GM12892 (cell line): Measurements from ENCODE around the gene ACER1.
A peak's percentile ranks its signal among the peaks of the same experiment; 100 is the strongest.
"Not testable (repeated sequence)": the region's sequence is repeated elsewhere in the genome, so short reads cannot be mapped to it uniquely, and the experiment has no call there.

ENCODE experiments used
- DNase-seq: peaks from one replicate; pipeline ENCODE4 v3.0.0; 2011; ENCODE audit not compliant: insufficient read length
- FAIRE-seq: peaks from 2 replicates; lab custom pipeline; 2011; peaks lifted over from hg19 to GRCh38; lab: Jason Lieb, UNC
- POLR2A ChIP-seq: IDR thresholded peaks from 2 replicates; pipeline ENCODE4 v1.6.1; 2011; ENCODE audit warnings: low read depth, low read length, control low read depth
- POLR2AphosphoS5 ChIP-seq: IDR thresholded peaks from 2 replicates; pipeline ENCODE4 v1.6.1; 2011; ENCODE audit warnings: low read depth, low read length, control low read depth
- TAF1 ChIP-seq: IDR thresholded peaks from 2 replicates; pipeline ENCODE4 v1.6.1; 2011; ENCODE audit warnings: low read depth, mild to moderate bottlenecking, control low read depth, low read length, borderline replicate concordance

Gene ACER1

DNA sequence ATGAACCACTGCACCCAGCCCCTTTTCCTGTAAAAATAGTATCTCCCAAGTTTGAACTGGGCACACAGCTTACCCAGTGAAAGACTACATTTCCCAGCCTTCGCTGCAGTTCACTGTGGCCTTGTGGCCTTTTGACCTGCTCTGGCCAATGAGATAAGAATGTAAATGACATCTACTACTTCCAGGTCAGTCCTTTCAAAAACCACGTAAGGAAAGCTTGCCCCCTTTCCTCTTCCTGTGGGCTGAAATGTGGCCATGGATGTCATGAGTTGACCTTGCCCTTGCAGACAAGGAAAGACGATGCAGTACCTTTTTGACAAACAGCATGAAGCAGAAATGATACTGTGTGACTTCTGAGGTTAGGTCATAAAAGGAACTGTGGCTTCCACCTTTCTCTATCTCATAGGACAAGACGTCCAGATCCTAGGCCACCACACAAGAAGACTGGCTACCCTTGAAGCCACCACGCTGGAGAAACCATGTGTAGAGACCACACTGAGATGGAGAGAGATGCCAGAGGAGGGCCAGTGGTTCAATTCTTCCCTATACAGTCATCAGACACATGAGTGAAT, 19.9 kb downstream of the ACER1 start:
- TF ChIP-seq POLR2AphosphoS5, result no peak
- TF ChIP-seq TAF1, result no peak
- DNase-seq (no peak), FAIRE-seq (no peak)

DNA sequence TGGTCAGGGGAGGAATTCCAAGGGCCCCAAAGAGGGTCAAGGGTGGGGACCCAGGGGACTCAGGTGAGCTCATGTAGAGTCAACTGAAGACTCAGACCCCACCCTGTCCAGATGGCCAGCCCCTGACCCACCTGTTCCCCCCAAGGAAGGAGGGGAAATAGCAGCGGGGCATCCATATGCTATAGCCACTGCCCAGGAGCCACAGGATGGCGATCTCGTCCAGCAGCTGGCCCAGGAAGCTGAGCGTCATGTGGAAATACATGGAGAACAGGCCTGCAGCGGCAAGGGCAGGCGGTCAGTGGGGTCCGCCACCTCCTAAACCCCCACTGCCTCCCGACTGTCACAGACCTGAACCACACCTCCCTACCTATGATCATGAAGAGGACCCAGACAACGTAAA, 21.4 kb downstream of the ACER1 start:
- FAIRE-seq, result no peak
- TF ChIP-seq POLR2A, result no peak
- no peak for TF ChIP-seq POLR2AphosphoS5
- no peak for TF ChIP-seq TAF1
- no peak for DNase-seq

DNA sequence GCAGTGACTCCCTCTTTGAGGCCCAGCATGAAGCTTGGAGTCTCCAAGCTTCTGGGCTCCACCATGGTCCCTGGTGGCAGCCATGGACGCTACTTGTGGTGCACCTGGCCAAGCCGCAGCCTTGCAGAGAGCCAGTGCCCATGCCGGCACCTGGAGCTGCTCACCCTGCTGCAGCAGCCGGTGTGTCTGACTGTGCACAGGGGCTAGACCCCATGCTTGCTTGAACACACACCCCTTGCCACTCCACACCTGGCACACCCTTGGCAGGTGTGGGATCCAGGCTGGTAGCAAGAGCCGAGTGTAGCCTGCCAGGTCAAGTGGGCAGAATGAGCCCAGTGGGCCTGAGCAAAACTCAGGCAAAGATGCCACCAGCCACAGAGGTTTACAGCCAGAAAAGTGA, 35.0 kb downstream of the ACER1 start:
- TF ChIP-seq POLR2A, result no peak
- no peak for TF ChIP-seq POLR2AphosphoS5
- no peak for TF ChIP-seq TAF1
- FAIRE-seq (no peak), DNase-seq (no peak)

DNA sequence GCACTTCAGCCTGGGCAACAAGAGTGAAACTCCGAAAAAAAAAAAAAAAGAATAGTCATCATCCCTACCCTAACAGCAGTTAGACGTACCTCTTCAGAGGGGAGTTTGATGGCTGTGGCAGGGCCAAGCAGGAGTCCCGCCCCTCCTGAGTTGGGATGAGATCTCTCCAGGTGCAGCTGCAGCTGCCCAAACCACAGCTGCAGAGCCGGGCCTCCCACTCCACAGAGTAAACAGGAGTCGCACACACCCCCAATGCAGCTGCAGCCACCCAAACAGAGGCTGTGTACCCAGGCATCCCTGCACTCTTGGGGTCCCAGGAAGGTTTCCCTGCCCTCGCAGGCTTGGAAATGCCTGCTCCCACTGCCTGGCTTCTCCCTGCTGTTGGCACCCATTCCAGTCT, 36.2 kb downstream of the ACER1 start:
- DNase-seq, result no peak
- TF ChIP-seq POLR2AphosphoS5 (no peak), TAF1 (no peak), POLR2A (no peak)

DNA sequence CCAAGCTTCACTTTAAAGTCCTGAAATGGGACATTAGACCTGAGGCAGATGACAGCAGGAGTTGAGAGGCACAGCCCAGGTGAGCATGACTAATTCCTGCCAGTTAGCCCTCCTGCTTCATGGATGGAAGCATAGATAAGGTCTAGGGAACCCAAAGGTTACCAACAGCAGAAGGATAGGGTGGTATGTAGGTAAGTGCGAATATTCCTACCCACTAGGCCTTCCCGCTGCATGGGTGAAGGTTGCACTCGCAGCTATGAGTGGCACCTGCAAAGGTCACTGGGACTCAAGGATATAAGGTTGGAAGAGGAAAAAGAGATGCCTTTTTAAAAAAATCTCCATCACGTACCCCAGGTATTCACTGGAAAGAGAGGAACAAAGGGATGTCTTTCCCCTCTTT, 41.4 kb downstream of the ACER1 start:
- no peak for DNase-seq
- TF ChIP-seq POLR2A (no peak), POLR2AphosphoS5 (no peak), TAF1 (no peak)
- FAIRE-seq, result no peak

More for the DNA sequence above, 36.2 kb downstream of the ACER1 start:
- no peak for FAIRE-seq

DNA sequence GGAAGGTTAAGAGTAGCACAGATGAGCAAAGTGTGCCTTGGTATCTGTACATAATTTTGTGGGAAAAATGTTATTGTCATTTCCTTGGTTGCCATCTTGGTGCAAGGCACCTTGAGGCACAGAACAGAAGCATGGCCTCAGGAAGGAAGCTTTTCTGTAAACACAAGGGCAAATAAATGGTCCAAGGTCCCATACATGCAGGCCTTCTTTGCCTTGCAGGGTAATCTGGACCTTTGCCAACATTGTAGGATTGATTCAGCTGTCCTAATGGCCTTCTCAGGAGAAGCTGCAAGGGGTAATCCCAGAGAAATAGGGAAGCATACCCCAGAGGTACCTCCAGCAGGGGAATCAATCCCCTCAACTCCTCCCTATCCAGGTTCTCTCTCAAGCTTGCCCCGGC, 44.7 kb downstream of the ACER1 start:
- no peak for DNase-seq
- no peak for FAIRE-seq
- no peak for TF ChIP-seq TAF1
- no peak for TF ChIP-seq POLR2A
- TF ChIP-seq POLR2AphosphoS5, result no peak

DNA sequence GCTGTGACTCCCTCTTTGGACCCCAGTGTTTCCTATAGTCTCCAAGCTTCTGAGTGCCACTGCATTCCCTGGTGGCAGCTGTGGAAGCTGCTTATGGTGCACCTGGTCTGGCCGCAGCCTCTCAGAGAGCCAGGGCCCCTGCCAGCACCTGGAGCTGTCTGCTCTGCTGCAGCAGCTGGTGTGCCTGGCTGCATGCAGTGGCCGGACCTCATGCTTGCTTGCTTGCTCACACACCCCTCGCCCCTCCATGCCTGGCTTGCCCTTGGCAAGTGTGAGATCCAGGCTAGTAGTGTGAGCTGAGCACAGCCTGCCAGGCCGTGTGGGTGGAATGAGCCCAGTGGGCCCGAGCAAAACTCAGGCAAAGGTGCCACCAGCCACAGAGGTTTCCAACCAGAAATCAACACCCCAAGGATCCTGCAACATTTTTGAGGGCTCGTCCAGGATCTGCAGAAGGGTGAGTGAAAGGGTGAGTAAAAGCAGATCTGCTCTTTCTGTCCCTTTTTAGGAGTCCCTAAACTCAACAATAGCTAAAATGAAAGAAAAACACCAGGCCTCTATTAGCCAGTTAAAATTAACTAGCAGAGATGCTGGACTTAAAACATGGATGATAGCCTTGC, 46.0 kb downstream of the ACER1 start:
- no peak for DNase-seq
- TF ChIP-seq POLR2A (no peak), POLR2AphosphoS5 (no peak), TAF1 (no peak)
- FAIRE-seq, result no peak

DNA sequence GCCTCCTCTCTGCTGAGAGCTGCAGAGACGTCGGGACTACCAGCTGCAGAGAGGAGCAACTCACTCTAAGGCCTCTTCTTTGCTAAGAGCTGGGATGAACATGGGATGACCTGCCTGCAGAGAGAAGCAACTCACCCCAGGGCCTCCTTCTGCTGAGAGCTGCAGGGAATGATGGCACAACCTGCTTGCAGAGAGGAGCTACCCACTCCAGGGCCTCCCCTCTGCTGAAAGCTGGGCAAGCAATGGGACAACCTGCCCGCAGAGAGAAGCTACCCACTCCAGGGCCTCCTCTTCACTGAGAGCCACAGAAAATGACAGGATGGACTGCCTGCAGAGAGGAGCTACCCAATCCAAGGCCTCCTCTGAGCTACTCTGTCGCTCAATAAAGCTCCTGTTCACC, 46.7 kb downstream of the ACER1 start:
- DNase-seq (no peak), FAIRE-seq (no peak)
- no peak for TF ChIP-seq POLR2A
- TF ChIP-seq TAF1, result no peak
- no peak for TF ChIP-seq POLR2AphosphoS5

DNA sequence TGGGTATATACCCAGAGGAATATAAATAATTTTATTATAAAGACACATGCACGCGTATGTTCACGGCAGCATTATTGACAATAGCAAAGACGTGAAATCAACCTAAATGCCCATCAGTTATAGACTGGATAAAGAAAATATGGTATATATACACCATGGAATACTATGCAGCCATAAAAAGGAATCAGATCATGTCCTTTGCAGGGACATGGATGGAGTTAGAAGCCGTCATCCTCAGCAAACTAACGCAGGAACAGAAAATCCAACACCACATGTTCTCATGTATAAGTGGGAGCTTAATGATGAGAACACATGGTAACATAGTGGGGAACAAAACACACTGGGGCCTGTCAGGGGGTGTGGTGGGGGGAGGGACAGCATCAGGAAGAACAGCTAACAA, 51.0 kb downstream of the ACER1 start:
- DNase-seq, FAIRE-seq: not testable (repeated sequence)

DNA sequence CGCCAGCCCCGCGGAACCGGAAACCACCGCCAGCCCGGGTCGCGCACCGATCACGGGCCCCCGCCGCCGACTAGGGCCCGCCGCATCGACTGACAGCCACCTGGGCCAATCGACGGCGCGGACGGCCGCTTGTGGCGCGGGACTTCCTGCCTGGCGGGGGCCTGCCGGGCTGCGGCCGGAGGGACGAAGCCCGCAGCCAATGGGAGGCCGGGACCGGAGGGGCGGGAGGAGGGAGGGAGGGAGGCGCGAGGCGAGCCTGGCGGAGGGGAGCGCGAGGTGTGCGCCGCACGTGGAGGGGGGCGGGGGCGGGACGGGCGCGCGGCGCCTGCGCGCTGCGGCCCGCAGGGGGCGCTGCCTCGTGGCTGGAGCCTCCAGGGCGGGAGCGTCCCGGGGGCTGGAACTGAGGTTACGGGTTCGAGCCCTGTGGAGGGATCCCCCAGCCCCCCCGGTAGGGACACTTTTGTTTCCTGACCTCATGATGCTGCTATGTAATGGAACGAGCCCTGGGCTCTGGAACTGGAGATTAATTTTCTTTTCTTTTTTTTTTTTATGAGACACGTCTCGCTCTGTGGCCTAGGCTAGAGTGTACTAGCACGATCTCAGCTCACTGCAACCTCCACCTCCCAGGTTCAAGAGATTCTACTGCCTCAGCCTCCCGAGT, 53.4 kb downstream of the ACER1 start, which contains the start of gene MLLT1:
Gene MLLT1, minus strand, starts transcription at position 45 of the 661 bp plus-strand sequence. CDS start 191 bp downstream, outside the sequence.
- peak; percentile 100 for DNase-seq
- peak; percentile 100 for FAIRE-seq
- TF ChIP-seq POLR2AphosphoS5 (no peak), POLR2A (no peak), TAF1 (no peak)

DNA sequence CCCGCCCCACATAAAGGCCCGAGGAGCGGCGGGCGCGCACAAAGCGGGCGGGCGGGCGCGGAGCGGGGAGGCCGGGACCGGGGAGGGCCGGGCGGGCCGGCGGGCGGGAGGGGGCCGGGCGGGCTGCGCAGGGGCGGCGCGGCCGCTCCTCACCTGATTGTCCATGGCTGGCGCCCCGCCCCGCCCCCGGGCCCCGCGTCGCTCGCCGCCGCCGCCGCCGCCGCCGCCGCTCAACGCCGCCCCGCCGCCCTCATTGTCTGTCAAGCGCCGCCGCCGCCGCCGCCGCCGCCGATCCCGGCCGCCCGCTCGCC, 53.8 kb downstream of the ACER1 start:
- FAIRE-seq (no peak), DNase-seq (no peak)
- TF ChIP-seq POLR2A, result no peak
- TF ChIP-seq POLR2AphosphoS5, result no peak
- TF ChIP-seq TAF1, result no peak

DNA sequence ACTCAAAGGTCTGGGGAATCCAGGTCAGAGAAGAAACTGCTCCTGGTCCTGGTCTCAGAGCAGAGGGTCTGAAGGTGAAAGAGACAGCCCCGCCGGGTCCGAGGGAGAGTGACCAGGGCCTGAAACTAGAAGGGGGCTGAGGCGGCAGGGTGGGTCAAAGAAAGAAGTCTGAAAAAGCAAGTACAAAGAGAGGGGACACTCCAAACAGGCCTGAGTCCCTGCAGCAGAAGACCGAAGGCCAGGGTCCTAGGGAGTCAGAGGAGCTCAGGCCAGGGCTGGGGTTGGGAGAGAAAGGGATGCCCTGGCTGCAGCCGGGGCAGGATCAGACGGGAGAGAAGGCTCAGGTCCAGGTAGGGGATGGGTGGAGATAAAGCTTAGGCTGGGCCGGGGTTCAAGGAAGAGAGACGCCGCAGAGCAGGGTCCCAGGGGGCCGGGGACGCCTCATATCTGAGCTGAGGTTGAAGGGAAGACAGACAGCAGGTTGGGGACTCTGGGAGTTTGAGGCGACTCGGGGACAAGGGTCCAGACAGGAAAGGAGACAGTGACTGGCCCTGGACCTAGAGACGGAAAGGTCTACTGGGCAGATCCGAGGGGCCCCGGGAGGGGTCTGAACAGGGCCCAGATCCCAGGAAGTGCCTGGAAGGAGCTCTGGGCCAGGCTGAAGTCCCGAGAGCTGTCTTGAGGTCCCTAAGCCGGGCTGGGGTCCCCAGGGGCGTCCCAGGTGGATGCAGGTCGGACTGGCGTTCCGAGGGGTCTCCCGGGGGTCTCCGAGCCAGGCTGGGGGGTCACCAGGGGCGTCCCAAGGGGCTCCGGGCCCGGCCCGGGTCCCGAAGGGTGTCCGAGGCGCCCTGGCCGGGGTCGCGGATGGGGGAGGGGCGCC, 54.4 kb downstream of the ACER1 start:
- FAIRE-seq (no peak), DNase-seq (no peak)
- no peak for TF ChIP-seq TAF1
- TF ChIP-seq POLR2A, result no peak
- no peak for TF ChIP-seq POLR2AphosphoS5
